ENCODE measurements around the gene ERMP1. TPM values are rescaled to one million over a fixed set of nuclear protein-coding genes. Genes with fewer than 3 reads are reported as not detected.
A peak's percentile ranks its signal among the peaks of the same experiment; 100 is the strongest.
"Not testable (repeated sequence)": the region's sequence is repeated elsewhere in the genome, so short reads cannot be mapped to it uniquely, and the experiment has no call there.

ERMP1 gene
- total RNA-seq, 1 donor from 2014 or later, result 7.3 TPM

GRCh38 chr9:5784526-5785315 lies 48.2 kb downstream of the ERMP1 start:
- Mint-ChIP-seq H3K27ac (no peak overlapping the region), H3K4me3 (no peak overlapping the region), H3K27me3 (no peaks in the 10 kb centered on the region), H3K36me3 (ENCODE audit: low read depth) (peaks cover 83% of the 10 kb centered on the region), H3K4me1 (no peaks in the 10 kb centered on the region), H3K9me3 (peaks cover 21% of the 10 kb centered on the region)
- TF ChIP-seq, protein P1, sequence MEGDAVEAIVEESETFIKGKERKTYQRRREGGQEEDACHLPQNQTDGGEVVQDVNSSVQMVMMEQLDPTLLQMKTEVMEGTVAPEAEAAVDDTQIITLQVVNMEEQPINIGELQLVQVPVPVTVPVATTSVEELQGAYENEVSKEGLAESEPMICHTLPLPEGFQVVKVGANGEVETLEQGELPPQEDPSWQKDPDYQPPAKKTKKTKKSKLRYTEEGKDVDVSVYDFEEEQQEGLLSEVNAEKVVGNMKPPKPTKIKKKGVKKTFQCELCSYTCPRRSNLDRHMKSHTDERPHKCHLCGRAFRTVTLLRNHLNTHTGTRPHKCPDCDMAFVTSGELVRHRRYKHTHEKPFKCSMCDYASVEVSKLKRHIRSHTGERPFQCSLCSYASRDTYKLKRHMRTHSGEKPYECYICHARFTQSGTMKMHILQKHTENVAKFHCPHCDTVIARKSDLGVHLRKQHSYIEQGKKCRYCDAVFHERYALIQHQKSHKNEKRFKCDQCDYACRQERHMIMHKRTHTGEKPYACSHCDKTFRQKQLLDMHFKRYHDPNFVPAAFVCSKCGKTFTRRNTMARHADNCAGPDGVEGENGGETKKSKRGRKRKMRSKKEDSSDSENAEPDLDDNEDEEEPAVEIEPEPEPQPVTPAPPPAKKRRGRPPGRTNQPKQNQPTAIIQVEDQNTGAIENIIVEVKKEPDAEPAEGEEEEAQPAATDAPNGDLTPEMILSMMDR (IDR thresholded peaks at IDR 0.05), result no peak
- ChIA-PET CTCF (no interaction called here), POLR2A (no interaction called here)
- intact Hi-C loops (cut with micrococcal nuclease), result loop anchor here (10.0 kb wide), 1 partner anchor 60 kb away; no protein-coding TSS in a partner anchor
- ATAC-seq (ENCODE audit: low read depth) (no peak), DNase-seq (no peak)

DNA sequence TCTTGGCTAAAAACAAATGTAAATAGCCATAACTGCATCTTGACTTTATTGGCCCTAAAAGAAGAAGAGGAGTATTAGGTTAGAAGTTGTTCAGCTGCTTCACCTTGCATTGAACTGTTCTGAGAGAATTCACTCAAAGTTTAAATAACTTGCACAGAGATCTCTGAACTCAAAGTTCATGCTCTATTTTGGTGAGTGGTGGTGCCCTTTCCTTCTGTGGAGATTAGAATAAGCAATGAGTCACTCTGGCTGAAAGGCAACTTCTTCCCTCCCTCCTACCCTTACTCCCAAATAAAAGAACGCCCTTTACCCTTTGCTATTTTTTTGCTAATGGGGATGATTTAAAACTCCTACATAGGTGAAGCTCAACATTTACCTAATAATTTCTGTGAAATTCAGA lies 48.9 kb downstream of the ERMP1 start:
- intact Hi-C loops (cut with micrococcal nuclease), result loop anchor here (10.0 kb wide), 1 partner anchor 59 kb away; no protein-coding TSS in a partner anchor

DNA sequence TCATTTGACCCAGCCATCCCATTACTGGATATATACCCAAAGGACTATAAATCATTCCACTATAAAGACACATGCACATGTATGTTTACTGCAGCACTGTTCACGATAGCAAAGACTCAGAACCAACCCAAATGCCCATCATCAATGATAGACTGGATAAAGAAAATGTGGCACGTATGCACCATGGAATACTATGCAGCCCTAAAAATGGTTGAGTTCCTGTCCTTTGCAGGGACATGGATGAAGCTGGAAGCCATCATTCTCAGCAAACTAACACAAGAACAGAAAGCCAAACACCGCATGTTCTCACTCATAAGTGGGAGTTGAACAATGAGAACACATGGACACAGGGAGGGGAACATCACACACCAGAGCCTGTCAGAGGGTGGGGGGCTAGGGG lies 49.5 kb downstream of the ERMP1 start:
- DNase-seq; H3K4me1 Mint-ChIP-seq; H3K27ac Mint-ChIP-seq; ATAC-seq (ENCODE audit: low read depth); H3K4me3 Mint-ChIP-seq; CTCF ChIA-PET; H3K27me3 Mint-ChIP-seq: not testable (repeated sequence)
- Mint-ChIP-seq H3K36me3 (ENCODE audit: low read depth) (peaks cover 86% of the 10 kb centered on the region), H3K9me3 (peaks cover 21% of the 10 kb centered on the region)
- POLR2A ChIA-PET, result interaction anchor here (1.2 kb wide), 1 partner anchor 333 kb away, joined by 3 read pairs; the partner anchor contains the start of gene CD274
- intact Hi-C loops (cut with micrococcal nuclease), result loop anchor here (10.0 kb wide), 1 partner anchor 59 kb away; no protein-coding TSS in a partner anchor

More for the DNA sequence above, 48.9 kb downstream of the ERMP1 start:
- peaks cover 85% of the 10 kb centered on the region for H3K36me3 Mint-ChIP-seq (ENCODE audit: low read depth)
- H3K4me3 Mint-ChIP-seq, result no peak overlapping the region
- ATAC-seq (ENCODE audit: low read depth) (no peak), DNase-seq (no peak)
- H3K27ac Mint-ChIP-seq, result peak overlapping the region; percentile 30
- POLR2A ChIA-PET, result no interaction called here
- TF ChIP-seq, protein P1 (IDR thresholded peaks at IDR 0.05), result no peak
- no peaks in the 10 kb centered on the region for H3K4me1 Mint-ChIP-seq
- no peaks in the 10 kb centered on the region for H3K27me3 Mint-ChIP-seq
- CTCF ChIA-PET, result no interaction called here
- peaks cover 21% of the 10 kb centered on the region for H3K9me3 Mint-ChIP-seq

DNA sequence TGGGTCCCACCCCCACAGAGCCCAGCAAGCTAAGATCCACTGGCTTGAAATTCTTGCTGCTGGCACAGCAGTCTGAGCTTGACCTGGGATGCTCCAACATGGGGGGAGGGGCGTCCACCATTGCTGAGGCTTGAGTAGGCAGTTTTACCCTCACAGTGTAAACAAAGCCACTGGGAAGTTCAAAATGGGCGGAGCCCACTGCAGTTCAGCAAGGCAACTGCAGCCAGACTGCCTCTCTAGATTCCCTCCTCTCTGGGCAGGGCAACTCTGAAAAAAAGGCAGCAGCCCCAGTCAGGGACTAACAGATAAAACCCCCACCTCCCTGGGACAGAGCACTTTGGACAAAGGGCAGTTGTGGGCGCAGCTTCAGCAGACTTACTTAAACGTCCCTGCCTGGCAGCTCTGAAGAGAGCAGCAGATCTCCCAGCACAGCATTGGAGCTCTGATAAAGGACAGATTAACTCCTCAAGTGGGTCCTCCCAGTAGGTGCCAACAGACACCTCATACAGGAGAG lies 53.2 kb downstream of the ERMP1 start:
- H3K4me1 Mint-ChIP-seq; H3K27me3 Mint-ChIP-seq; DNase-seq; POLR2A ChIA-PET; CTCF ChIA-PET; H3K27ac Mint-ChIP-seq; ATAC-seq (ENCODE audit: low read depth); H3K4me3 Mint-ChIP-seq: not testable (repeated sequence)
- Mint-ChIP-seq H3K9me3 (peaks cover 23% of the 10 kb centered on the region), H3K36me3 (ENCODE audit: low read depth) (peaks cover 90% of the 10 kb centered on the region)
- intact Hi-C loops (cut with micrococcal nuclease), result loop anchor here (10.0 kb wide), 1 partner anchor 55 kb away; no protein-coding TSS in a partner anchor

- CTCF ChIA-PET, result interaction anchor here (0.7 kb wide), 1 partner anchor 47 kb away, joined by 3 read pairs; no protein-coding TSS in a partner anchor
- DNase-seq (no peak), ATAC-seq (ENCODE audit: low read depth) (no peak)
- Mint-ChIP-seq H3K27ac (no peak overlapping the region), H3K4me1 (no peaks in the 10 kb centered on the region), H3K9me3 (peaks cover 23% of the 10 kb centered on the region), H3K27me3 (no peaks in the 10 kb centered on the region), H3K4me3 (no peak overlapping the region), H3K36me3 (ENCODE audit: low read depth) (peaks cover 91% of the 10 kb centered on the region)
- TF ChIP-seq, protein P1 (IDR thresholded peaks at IDR 0.05), result no peak
- POLR2A ChIA-PET, result no interaction called here
- intact Hi-C loops (cut with micrococcal nuclease), result no loop called here
Observed at GRCh38 chr9:5778805-5779204, 54.1 kb downstream of the ERMP1 start.
